ENCODE data around the gene OR4K5.
"Not testable (repeated sequence)": the region's sequence is repeated elsewhere in the genome, so short reads cannot be mapped to it uniquely, and the experiment has no call there.

- not testable (repeated sequence) for TF ChIP-seq CTCF (conservative IDR thresholded peaks at IDR 0.05; ENCODE audit: low read depth, low read length); EZH2 (IDR thresholded peaks at IDR 0.05; ENCODE audit: borderline replicate concordance, low read depth, low read length, poor library complexity, severe bottlenecking)
Measured at GRCh38 chr14:19969735-19970134, 49.3 kb downstream of the OR4K5 start.

All from A673 (cell line).